ENCODE results near the gene FAM107B. TPM values are rescaled to one million over a fixed set of nuclear protein-coding genes. Genes with fewer than 3 reads are reported as not detected.

FAM107B gene
- total RNA-seq, 2 experiments from 2014 or later, result 114 to 121 TPM

DNA sequence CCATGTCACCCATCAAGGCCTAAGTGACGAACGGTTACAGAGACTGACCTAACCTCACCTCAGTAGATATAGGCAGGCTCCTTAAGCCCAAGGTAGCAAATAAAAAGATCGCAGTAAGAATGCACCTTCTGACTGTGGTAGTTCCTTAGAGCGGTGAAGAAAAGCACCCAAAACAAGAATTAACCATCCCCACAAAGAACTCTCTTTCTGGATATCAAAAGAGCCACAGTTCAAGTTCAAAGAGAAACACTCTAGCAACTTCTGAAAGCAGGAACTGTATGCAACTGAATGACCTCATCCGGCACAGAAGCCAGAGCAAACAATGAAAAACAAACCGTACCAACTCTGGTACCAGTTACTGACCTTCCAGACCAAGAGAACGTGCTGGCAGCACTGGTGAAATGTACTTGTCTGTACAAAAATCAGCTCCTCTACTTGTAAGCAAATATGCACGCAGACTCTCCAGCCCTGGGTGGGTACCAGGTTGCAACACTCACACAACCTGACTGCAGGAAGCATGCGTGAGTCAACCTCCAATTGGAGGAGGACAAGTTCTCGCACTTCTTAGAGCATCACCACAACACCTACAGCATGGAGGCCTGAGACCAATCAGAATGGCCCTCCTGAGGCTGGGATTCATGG, 202.7 kb downstream of the FAM107B start:
- H3K36me3 Mint-ChIP-seq (ENCODE audit: low read depth), result peaks cover 58% of the 10 kb centered on the region
- DNase-seq (peak; percentile 81), ATAC-seq (peak; percentile 84)
- intact Hi-C loops (cut with micrococcal nuclease), result loop anchor here (2.0 kb wide), 1 partner anchor 71 kb away; no protein-coding TSS in a partner anchor
- peaks cover 85% of the 10 kb centered on the region for H3K4me1 Mint-ChIP-seq (ENCODE audit: low read depth)
- H3K4me3 Mint-ChIP-seq, result peak overlapping the region; percentile 76
- TF ChIP-seq, protein P1, sequence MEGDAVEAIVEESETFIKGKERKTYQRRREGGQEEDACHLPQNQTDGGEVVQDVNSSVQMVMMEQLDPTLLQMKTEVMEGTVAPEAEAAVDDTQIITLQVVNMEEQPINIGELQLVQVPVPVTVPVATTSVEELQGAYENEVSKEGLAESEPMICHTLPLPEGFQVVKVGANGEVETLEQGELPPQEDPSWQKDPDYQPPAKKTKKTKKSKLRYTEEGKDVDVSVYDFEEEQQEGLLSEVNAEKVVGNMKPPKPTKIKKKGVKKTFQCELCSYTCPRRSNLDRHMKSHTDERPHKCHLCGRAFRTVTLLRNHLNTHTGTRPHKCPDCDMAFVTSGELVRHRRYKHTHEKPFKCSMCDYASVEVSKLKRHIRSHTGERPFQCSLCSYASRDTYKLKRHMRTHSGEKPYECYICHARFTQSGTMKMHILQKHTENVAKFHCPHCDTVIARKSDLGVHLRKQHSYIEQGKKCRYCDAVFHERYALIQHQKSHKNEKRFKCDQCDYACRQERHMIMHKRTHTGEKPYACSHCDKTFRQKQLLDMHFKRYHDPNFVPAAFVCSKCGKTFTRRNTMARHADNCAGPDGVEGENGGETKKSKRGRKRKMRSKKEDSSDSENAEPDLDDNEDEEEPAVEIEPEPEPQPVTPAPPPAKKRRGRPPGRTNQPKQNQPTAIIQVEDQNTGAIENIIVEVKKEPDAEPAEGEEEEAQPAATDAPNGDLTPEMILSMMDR (IDR thresholded peaks at IDR 0.05), result no peak
- no peaks in the 10 kb centered on the region for H3K27me3 Mint-ChIP-seq
- CTCF ChIA-PET, result interaction anchor here (0.9 to 1.4 kb wide), 2 partner anchors 9 to 11 kb away, joined by 4 to 6 read pairs; no protein-coding TSS in a partner anchor
- H3K9me3 Mint-ChIP-seq, result peaks cover 3% of the 10 kb centered on the region
- POLR2A ChIA-PET, result interaction anchor here (1.5 to 3.6 kb wide), 5 partner anchors 9 to 25 kb away, joined by 4 to 24 read pairs (median 6); no protein-coding TSS in a partner anchor
- peak overlapping the region; percentile 92 for H3K27ac Mint-ChIP-seq

DNA sequence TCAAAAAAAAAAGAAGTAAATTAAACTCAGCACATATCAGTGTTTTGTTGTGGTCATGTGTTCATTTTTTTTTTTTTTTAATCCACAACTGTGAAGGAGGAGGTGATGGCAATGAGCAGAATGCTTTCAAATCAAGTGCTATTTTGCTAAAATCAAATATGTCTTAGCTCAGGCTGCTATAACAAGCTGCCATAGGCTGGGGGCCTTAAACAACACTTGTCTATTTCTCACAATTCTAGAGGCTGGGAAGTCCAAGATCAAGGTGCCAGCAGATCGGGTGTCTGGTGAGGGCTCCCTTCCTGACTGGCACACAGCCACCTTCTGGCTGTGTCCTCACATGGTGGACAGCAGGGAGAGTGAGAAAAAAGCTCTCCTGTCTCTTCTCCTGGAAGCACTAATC, 203.9 kb downstream of the FAM107B start:
- intact Hi-C loops (cut with micrococcal nuclease), result no loop called here
- Mint-ChIP-seq H3K4me1 (ENCODE audit: low read depth) (peaks cover 89% of the 10 kb centered on the region), H3K9me3 (peaks cover 12% of the 10 kb centered on the region), H3K27ac (peak overlapping the region; percentile 92), H3K4me3 (peak overlapping the region; percentile 76), H3K36me3 (ENCODE audit: low read depth) (peaks cover 62% of the 10 kb centered on the region), H3K27me3 (no peaks in the 10 kb centered on the region)
- ChIA-PET CTCF (interaction anchor here (1.3 kb wide), 1 partner anchor 13 kb away, joined by 3 read pairs; no protein-coding TSS in a partner anchor), POLR2A (interaction anchor here (0.7 to 3.6 kb wide), 8 partner anchors 8 to 34 kb away, joined by 3 to 24 read pairs (median 5); no protein-coding TSS in a partner anchor)
- ATAC-seq (no peak), DNase-seq (no peak)
- TF ChIP-seq, protein P1 (IDR thresholded peaks at IDR 0.05), result no peak

DNA sequence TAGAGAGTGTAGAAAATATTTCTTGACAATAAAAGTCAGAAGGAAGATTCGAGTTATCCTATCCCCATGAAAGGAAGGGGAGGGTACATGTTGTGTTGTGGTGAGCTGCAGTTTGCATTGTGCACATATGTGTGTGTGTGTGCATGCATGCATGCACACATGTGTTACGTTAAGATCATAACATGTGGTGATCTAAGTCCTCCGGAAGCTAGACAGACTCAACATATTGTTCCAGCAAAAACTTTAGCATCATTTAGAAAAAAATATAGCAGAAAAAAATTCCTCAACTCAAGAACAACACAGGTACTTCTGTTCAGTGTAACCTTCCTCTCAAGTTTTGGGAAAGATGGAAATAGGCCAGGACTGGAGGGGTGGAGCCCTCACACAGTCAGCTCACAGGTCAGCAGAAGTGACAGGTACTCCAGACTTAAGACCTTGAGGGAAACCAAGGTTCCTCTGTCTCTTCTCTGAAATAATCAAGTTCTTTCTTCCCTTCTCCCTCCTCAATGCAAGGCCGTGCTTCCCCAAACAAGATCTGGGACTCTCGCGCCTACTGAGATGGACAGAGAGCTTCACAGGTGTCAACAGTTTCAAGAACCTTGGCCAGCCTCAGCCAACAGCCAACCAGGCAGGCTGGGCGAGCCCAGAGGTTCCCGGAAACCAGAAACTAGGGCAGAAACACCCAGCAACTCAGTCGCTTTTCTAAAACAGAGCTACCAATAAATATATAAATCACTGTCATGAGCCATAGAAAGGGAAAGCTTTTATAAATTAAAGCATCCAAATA, 205.2 kb downstream of the FAM107B start:
- intact Hi-C loops (cut with micrococcal nuclease), result no loop called here
- CTCF ChIA-PET, result interaction anchor here (0.7 to 1.3 kb wide), 3 partner anchors 9 to 22 kb away, joined by 3 to 4 read pairs (median 4); no protein-coding TSS in a partner anchor
- Mint-ChIP-seq H3K9me3 (peaks cover 15% of the 10 kb centered on the region), H3K4me3 (peak overlapping the region; percentile 76), H3K27me3 (no peaks in the 10 kb centered on the region), H3K27ac (peak overlapping the region; percentile 92), H3K4me1 (ENCODE audit: low read depth) (peaks cover 90% of the 10 kb centered on the region), H3K36me3 (ENCODE audit: low read depth) (peaks cover 65% of the 10 kb centered on the region)
- TF ChIP-seq, protein P1 (IDR thresholded peaks at IDR 0.05), result no peak
- DNase-seq, result peak; percentile 55
- POLR2A ChIA-PET, result interaction anchor here (0.8 to 3.6 kb wide), 10 partner anchors 9 to 268 kb away, joined by 3 to 24 read pairs (median 4); partner anchors contain the start of genes CDNF, HSPA14 and MSANTD7
- ATAC-seq, result no peak

DNA sequence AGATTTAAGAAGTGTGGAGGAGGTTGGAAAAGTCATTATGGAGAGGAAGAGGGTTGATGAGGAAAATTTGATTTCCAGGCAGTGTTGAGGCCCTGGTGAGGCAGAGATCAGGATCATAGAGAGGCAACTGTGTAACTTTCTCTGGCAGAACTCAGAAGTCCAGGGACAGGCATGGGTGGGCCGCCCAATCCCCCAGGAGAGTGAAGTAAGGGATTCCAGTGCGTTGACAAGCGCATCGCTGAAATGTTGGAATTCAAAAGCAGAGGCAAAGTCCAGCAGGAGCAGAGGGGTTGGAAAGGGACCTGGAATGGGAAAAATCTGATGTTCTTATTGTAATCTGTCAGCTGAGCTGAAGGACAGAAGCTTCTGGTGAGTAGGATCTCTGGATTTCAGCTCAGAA, 207.3 kb downstream of the FAM107B start:
- H3K27me3 Mint-ChIP-seq, result no peaks in the 10 kb centered on the region
- peak overlapping the region; percentile 92 for H3K27ac Mint-ChIP-seq
- peaks cover 56% of the 10 kb centered on the region for H3K36me3 Mint-ChIP-seq (ENCODE audit: low read depth)
- ChIA-PET POLR2A (no interaction called here), CTCF (interaction anchor here (0.8 to 1.5 kb wide), 5 partner anchors 8 to 55 kb away, joined by 3 to 5 read pairs (median 3); no protein-coding TSS in a partner anchor)
- TF ChIP-seq, protein P1 (IDR thresholded peaks at IDR 0.05), result no peak
- no peak for DNase-seq
- intact Hi-C loops (cut with micrococcal nuclease), result no loop called here
- ATAC-seq, result no peak
- H3K4me1 Mint-ChIP-seq (ENCODE audit: low read depth), result peaks cover 88% of the 10 kb centered on the region
- H3K9me3 Mint-ChIP-seq, result peaks cover 15% of the 10 kb centered on the region
- no peak overlapping the region for H3K4me3 Mint-ChIP-seq

Measured in activated CD8-positive, alpha-beta T cell treated with anti-CD3 and anti-CD28 coated beads for 36 hours (primary cell).